22Rv1 (cell line): ENCODE results near the gene FHIT.

Experiments
- H3K27ac ChIP-seq: fragments of 450-650 bp; 2 replicates; pipeline ENCODE4 v1.5.1; 2017
- CTCF ChIP-seq: fragments of 450-650 bp; IDR thresholded peaks from 2 replicates; pipeline ENCODE4 v1.5.1; 2017; ENCODE audit warnings: mild to moderate bottlenecking
- ZFX ChIP-seq: fragments of 450-650 bp; IDR thresholded peaks from 2 replicates; pipeline ENCODE4 v1.6.1; 2017; ENCODE audit warnings: antibody characterized with exemption, borderline replicate concordance

FHIT gene

GRCh38 chr3:60758831-60759230 is 492.4 kb downstream of the FHIT start:
- no peak overlapping the region for H3K27ac ChIP-seq
- TF ChIP-seq ZFX (no peak), CTCF (no peak)

GRCh38 chr3:60758171-60758570 is 493.1 kb downstream of the FHIT start:
- no peak overlapping the region for H3K27ac ChIP-seq
- no peak for TF ChIP-seq ZFX
- no peak for TF ChIP-seq CTCF

DNA sequence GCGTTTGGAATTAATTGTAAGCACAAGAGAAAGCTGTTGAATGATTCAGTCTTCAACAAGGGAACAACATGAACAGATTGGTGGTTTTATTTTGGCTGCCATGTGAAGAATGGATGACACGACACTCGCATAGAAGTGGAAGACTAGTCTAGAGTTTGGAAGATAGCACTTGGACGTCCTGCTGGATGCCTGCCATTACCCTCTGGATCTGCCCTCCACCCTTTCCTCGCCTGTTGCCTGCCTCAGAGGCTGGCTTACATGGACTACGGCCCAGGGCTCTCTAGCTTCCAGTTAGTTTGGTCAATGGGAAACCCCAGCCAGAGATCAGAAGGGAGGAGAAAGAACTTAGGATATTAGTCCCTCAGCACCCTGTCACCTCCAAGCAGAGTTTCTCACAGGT is 493.5 kb downstream of the FHIT start:
- no peak overlapping the region for H3K27ac ChIP-seq
- TF ChIP-seq CTCF (no peak), ZFX (no peak)

- TF ChIP-seq ZFX (no peak), CTCF (no peak)
- H3K27ac ChIP-seq = no peak overlapping the region
Observed at GRCh38 chr3:60756241-60757030, 494.8 kb downstream of the FHIT start.

DNA sequence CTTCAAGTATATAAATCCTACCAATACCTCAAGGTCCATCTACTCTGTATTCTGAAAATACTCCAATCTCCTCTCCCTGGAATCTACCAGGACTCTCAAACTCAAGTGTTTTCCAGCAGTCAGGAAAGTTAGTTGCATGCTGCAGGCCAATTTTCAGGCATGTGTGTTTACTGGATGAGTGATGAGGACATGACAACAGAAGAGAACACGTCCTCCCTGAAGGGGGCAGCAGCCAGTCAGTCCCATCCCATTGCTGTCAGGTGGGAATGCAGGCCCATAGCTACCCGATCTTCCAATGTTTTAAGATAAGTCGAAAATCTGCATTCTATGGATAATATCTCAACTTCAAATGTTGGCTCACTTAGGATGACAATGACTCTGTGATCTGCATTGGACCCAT is 496.2 kb downstream of the FHIT start:
- no peak overlapping the region for H3K27ac ChIP-seq
- TF ChIP-seq CTCF (peak; percentile 71), ZFX (no peak)

DNA sequence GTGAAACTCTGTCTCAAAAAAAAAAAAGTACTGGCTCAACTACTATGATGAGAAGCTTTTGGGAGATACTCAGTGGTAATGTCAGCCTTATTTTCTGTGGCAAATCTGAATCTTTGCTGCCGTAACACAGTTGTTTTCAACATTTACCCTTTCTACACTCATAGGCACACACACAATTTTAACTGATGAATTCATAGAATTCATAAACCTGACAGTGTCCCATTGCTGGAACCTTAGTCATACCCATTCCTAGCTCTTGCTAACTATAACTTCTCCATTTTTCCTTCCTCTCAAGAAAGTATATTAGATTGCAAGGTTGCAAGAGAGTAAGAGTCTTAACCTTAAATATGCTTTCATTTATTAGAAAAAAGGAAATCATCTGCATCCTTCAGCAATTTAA is 496.6 kb downstream of the FHIT start:
- TF ChIP-seq CTCF = no peak
- no peak for TF ChIP-seq ZFX
- H3K27ac ChIP-seq = no peak overlapping the region

DNA sequence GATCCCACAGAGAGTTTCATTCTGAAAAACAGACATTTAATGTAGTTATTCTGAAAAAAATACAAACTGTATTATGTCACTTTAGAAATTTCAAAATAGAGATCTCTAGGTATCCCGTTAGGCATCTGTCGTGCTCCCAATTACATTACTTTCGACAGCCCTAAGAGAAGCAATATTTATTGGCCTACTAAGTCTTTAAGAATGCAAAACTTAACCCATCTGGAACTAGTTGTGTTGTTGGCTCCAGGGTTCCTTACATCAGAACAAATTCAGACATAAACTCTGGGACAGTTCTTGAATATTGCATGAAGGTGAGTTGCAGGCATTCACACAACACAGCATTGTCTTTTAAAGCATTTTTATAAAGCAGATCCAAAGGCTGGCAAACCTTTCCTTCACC is 498.4 kb downstream of the FHIT start:
- H3K27ac ChIP-seq = no peak overlapping the region
- TF ChIP-seq CTCF (no peak), ZFX (no peak)
